ELF-1 (cell line): ENCODE data around the gene DUSP28.
"Not testable (repeated sequence)": the region's sequence is repeated elsewhere in the genome, so short reads cannot be mapped to it uniquely, and the experiment has no call there.

Source experiments
- DNase-seq: peaks from one replicate; pipeline ENCODE4 v3.0.0-alpha.2; 2016; ENCODE audit warnings: low read depth, low spot score

DUSP28 gene

DNA sequence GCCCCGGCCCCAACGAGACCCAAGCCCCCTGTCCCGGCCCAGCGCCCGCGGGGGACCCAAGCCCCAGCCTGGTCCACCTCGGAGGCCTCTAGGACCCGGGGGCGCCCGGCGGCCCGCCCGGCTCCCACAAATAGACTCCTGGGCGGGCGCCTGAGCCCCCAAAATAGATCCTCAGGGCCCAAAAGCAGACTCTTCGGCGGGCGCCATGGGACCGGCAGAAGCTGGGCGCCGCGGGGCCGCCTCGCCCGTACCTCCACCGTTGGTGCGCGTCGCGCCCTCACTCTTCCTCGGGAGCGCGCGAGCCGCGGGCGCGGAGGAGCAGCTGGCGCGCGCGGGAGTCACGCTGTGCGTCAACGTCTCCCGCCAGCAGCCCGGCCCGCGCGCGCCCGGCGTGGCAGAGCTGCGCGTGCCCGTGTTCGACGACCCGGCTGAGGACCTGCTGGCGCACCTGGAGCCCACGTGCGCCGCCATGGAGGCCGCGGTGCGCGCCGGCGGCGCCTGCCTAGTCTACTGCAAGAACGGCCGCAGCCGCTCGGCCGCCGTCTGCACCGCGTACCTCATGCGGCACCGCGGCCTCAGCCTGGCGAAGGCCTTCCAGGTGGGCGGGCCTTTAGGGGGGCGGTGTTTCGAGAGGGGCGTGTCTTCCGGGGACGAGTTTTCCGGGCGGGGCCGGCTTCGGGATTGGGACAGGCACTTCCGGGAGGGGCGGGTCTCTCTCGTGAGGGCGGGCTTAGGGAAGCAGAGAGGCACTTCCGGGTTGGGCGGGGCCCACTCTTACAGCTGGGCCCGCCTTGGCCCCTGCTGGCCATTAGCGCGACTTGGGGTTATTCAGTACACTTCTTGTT lies 545 bp downstream of the DUSP28 start:
- DNase-seq: peak; percentile 98

DNA sequence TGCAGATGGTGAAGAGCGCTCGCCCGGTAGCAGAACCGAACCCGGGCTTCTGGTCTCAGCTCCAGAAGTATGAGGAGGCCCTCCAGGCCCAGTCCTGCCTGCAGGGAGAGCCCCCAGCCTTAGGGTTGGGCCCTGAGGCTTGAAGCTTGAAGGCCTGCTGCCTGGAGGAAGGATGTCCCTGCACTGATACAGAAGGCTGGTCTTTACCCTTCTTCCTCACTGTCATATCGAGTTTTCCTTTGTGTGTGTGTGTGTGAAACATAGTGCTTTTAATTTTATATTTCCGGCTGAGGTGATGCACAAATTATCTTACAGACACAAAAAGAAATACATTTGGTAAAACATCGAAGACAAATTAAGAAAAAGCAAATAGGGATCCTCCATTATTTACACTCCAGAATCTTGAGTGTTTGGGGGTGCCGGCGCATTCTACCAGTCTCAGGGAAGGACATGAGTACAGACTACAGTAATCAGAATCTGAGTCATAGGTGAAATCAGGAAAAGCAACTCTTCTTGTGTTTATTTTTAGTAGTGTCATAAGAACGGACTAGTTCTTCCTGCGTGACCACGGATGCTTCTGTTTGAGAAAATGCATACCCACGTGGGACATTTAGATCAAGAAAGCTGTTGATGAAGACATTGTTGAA lies 1.3 kb downstream of the DUSP28 start:
- no peak for DNase-seq

DNA sequence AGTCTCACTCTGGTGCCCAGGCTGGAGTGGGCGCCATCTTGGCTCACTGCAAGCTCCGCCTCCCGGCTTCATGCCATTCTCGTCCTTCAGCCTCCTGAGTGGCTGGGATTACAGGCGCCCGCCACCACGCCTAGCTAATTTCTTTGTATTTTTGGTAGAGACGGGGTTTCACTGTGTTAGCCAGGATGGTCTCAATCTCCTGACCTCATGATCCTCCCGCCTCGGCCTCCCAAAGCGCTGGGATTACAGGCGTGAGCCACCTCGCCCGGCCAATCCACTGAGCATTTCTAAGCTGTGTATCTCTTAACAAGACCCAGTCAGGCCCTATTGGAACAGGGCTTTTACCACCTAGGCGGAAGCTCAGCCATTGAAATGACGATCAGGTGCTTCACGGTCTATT lies 3.1 kb downstream of the DUSP28 start:
- not testable (repeated sequence) for DNase-seq

DNA sequence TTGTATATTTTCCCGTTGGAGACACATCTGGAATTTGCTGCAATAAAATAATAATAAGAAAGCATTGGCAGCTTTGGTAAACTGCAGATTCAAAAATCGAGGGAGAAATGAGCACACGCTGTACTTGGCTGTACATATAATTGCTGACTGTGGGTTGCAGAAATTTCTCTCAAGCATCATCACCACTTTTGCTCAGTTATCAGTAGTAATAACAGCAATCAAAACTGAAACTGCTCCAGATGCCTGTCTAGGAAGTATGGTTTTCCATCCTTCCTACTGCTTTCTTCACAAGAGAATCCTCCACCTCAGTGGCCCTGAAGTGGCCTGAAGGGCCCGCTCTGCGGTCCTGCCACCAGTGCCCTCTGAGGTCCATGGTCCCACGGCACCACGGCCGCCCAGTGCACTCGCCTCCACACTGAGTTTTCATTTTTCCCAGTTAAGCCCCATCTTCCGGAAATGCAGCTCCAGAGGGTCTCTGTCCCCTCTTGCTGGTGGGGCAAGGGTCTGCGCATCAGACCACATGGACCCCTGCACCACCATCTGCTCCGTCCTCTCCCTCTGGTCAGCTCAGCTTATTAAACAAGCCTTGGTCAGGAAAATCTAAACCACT lies 3.9 kb downstream of the DUSP28 start:
- no peak for DNase-seq

DNA sequence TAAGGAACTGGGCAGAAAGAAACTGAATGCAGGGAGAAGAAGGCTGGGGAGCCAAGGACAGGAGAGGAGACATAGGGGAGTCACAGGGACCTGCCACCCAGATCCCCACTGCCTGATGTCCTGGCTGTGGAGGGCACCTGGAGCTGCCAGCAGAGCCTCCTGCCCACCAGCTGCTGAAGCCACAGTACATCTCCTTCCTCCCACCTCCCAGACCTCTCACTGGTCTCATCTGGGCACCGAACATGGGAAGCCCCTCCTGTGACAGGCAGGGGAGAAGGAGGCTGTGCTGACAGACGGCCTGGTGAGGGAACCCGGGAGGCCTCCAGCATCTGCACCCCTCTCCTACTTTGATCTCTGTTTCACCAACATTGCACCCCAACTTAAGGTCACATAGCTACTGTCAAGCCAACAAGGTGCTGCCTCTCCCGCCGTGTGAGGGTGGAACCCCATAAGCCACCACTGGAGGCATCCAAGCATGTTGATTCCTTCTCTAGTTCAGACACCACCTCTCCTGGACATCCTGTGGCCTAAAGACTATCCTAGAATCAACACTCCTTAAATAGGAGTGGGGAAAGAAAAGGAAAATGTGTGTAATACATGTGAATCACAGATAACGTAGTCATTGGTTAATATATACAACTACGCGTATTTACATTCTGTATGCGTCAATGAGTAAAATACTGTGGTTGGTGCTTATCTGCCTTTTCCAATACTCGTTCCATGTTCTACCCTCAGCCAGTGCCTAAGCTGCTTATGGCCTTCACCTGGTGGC lies 4.6 kb downstream of the DUSP28 start:
- no peak for DNase-seq

DNA sequence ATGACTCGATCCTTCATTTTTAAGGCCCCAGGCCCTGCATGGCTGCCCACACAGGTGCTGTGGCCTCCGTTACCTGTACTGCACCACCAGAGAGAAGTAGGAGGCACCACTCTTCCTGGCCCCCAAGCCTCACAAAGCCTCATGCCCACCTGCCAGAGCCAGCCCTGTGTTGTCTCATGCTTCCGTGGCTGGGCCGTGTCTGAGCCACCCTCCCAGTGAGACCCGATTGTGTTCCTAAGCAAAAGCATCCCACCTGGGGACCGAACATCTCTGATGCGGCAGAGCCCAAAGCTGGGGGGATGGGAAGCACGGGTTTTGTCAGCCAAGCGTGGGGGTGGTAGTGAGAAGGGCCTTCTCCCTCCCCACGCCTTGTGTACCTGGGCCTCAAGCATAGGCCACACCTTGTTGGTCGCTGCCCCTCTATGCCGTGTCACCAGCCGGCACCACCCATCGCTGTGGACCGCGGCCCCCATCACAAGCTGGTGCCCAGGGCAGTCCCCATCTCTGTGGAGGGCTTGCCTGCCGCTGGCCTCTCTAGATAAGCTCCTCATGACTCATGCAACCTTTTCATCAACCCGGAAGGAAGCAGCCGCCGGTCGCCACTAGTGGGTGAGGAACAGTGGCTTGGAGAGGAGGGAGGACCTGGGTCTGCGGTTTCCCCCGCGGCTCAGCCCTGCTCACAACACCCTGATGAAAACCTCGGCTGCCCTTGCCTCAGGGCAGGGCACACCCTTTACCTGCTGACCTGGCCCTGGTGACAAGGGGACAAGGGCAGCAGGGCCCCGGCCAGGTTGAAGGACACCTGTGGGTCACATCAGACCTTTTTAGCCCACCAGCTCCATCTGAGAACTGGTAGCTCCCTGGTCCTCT lies 5.4 kb downstream of the DUSP28 start:
- peak; percentile 67 for DNase-seq

DNA sequence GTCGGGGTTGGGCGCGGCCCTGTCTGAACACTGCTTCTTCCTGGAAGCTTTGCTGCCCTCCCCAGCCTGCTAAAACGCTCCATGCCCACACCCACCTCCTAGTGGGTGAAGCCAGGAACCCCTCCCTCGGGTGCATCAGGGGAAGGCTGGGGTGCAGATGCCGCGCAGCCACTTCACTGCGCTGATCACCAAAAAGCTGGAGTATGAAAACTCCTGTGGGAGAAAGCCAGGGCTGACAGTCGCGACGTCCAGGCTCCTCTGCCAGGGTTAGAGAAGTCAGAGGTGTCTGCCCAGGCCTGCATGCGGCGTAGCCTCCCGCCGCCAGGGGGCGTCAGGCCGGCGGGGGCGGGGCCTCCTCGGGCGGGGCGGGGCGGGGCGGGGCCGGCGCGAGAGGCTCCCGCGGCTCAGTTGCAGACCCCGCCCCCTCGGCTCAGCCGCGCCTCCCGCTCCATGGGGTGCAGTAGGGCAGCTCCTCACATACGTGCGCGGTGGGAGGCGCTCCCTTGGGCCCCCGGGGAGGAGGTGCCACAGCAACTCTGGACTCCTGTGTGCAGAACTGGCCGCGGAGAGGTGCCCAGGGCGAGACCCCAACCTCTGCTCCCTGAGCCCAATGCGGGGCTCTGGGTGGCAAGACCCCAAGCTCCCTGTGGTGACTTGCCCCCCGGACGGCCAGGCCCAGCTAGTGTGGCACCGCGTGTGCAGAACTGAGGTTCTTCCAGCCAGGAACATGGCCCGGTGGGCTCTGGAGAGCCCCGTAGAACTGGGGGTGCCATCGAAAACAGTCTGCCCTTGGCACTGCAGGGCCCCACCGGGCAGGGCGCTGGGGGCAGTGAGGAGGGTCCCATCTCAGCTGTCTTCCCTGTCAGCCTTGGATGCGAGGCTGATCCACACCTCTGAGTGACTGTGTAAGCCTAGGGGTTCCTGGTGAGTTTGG lies 6.3 kb downstream of the DUSP28 start:
- DNase-seq: peak; percentile 69

DNA sequence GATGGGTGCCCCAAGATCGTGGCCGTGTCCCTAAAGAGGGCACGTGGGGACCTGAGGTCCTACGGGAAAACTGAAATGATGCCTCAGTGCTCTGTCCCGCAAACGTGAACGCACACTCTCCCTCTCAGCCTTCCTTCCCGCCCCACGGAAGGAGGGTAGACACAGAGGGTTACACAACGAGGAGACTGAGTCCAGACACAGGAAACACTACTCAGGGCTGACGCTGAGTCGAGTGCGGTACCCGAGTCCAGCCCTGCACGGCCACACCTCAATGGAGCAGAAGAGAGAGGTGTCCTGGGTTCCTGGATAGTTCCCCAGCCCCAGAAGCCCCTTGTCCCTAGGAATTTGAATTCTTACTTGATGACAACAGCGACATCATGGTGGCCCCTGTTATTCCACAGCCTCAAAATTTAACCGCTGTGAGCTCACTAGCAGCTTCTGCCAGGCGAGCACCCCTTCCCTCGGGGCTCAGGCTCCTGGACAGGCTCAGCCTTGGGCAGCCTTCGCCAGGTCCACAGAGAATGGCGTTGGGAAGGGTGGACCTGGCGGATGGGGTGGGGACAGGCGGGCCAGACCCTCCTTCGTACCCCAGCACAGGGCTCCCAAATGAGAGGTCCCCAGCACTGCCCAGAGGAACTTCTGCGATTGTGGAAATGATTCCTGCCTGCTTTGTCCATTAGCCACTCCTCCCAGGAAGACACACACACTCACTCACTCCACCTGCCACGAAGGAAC lies 7.1 kb downstream of the DUSP28 start:
- no peak for DNase-seq

DNA sequence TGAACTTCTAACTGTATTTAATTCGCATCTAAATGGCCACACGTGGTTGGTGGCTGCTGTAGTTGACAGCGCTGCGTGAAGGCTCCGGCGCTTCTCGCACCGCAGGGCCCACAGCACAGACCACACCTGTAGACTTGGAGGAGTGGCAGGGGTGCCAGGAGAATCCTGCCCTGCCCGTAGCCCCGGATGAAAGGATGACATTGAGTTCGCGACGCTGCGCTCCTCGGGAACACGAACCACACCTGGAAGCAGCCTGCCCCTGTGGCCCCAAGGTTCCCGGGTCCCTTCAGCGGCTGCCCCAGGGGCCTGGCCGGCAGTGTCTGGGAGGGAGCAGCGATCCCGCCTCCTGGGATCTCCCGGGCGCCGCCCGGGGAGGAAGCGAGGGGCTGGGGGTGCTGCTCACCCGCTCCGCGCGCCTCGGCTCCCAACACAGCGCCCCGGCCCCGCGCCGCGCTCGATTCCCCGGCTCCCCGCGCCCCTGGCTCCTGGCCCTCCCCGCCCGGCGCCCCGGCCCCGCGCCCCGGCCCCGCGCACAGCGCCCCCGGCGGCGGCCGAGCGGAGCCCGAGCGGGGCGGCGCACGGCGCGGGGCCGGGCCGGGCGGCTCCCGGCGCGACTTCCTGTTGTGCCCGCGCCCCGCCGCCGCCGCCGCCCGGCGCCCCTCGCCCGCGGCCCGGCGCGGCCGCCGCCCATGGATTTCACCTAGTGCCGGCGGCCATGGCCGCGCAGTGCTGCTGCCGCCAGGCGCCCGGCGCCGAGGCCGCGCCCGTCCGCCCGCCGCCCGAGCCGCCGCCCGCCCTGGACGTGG lies 7.9 kb downstream of the DUSP28 start, which contains the start of gene RNPEPL1:
Gene RNPEPL1 (plus strand): TSS at position 613 of the 806 bp plus-strand sequence. CDS start 103 bp downstream, at position 716.
- DNase-seq: no peak

DNA sequence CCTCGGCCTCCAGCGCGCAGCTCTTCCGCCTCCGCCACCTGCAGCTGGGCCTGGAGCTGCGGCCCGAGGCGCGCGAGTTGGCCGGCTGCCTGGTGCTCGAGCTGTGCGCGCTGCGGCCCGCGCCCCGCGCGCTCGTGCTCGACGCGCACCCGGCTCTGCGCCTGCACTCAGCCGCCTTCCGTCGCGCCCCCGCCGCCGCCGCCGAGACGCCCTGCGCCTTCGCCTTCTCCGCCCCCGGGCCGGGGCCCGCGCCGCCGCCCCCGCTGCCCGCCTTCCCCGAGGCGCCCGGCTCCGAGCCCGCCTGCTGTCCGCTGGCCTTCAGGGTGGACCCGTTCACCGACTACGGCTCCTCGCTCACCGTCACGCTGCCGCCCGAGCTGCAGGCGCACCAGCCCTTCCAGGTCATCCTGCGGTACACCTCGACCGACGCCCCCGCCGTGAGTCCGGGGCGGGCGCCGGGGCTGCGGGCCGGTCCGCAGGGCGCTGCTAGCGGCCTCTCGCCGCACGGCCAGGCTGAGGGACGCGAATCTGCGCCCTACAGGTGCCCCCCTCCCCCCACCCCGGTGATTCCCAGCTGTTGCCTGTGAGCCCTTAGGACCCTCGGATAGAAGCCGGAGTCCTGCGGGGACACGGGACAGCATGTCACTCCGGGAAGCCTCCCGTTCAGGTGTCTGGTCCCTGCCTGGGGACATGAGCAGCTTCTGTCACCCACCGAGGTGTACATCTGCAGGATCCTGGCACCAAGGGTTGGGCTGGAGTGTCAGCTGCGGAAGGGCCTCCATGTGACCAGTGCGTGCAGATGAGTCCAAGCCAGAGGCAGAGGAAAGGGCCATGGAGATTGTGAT lies 8.7 kb downstream of the DUSP28 start:
- no peak for DNase-seq

DNA sequence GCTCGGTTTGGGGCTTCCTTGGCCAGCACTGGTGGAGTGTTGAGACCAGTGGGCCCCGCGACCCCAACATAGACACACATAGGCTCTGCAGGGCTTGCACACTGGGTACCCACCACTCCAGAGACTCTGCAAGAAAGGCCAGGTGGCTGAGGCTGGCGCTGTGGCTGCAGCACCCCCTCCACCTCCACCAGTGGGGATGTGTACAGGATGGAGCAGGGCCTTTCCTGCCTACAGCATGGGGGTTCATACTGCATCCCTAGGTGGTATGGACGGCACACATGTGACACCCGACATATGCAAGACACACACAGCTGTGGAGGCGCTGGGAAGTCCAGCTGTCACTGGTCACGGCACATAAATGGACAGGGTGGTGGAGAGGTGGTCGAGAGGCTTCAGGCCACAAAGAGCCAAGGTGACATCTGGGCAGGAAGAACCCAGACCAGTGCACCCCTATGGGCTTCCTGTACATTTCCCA lies 9.4 kb downstream of the DUSP28 start:
- DNase-seq: no peak

DNA sequence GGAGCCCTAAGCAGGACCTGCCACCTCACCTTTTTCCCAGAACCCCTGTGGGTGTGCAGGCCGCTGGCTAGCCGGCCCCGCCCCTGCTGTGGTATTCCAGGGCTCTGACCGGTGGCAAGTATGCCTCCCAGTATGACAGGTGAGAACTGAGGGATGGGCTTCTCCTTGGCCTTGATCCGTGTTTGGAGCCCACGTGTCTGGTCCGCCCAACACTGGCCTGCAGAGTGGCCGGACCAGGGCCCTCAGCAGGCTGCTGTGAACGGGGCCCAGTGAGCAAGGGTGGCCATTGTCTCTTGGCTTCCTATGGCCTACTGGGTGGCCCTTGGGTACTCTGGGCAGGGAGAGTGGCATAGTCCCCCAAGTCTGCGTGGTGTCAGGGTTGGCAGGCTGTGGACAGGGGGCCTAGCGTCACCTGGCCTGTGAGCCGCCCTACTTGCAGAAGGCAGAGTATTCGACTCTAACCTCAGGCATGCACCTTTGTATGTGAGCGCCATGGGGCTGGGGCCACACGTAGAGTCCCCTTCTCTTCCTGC lies 9.9 kb downstream of the DUSP28 start:
- DNase-seq: no peak

DNA sequence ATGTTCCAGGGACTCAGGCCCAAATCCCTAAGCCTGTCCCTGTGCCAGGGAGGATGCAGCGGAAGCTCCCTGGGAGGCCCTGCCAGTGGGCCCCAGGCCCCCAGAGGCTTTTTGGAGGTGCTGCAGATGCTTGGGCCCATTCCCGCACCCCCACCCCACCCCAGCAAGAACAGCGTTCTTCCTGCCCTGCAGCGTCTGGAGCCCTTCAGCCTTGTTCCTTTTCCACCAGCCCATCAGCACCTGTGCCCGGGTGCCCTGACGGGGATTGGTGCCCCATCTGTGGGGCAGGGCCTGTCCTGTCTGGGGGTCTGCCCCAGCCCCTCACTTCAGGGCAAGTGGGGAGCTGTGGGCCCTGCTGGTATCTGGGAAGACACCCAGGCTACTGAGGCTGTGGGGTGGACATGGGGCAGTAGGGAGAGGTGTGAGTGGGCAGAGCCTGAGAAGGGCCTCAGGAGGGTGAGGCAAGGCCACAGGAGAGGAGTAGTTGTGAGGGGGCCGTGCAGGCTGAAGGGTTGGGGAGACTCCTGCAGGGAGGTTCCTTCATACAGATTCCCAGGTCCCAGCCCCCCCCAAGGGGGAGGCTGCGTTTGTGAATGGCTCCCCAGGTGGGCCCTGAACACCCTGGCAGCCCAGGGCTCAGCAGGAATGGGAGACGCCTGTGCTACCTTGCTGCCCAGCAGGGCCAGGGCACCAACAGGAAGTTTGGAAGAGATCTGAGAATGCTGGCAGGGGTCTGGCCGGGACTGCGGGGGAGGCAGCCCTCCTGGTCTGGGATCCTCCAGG lies 10.6 kb downstream of the DUSP28 start:
- DNase-seq: no peak

DNA sequence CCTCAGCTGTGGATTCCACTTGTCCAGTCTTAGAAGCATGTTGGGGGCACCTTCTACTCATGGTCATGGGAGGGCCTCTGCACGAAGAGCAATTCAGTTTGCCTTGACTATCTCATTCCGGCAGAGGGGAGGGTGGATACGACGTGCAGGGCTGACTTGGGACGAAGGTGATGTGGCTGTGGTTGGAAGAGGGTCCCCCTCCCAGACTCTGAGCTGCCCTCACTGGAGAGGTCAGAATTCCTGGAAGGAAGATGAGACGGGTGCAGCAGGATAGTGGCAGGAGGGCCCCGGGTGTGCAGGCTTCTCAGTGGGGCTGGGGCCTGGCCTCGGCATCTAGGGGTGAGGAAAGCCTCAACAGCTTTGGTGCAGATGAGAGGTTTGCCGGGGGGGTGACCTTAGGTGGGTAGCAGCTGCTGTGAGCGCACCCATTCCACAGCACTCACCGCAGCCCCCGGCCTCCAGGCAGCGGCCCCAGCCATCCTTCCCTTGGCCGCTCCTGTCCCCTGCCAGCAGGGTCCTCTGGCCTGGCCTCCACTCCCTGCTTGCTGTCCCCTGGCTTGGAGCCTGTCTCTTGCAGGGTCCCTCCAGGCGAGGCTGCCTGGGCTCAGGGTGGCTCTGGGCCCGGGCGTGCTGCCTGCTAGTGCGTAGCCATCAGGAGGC lies 11.3 kb downstream of the DUSP28 start:
- DNase-seq: no peak
